SKM-1 treated with dmso at 0.1 percent for 144 hours (cell line): Measurements from ENCODE around the gene RGMA.

Experiments used
- DNase-seq: peaks from one replicate; lab custom pipeline; 2025; ENCODE audit not compliant: unreplicated experiment; lab: John Stamatoyannopoulos, UW

RGMA gene

DNA sequence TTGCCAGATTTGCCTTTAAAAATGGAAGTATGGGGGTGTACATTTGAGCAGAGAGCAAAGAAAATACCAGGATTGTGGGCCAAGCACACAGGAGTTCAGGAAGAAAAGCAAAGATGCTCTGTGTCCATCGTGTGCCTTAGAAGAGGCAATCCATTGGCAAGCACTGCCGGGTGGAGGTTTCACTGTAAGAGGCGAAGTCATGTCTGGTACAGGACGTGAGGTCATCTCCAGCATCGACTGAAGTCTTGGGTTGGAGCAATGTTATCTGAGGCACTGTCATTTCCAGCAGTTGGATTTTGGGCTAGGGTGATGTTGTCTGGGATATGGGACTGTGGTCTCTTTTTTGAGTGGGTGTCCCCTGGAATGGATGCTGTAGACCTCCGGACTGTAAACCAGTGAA is 4.8 kb upstream of the RGMA start:
- DNase-seq: no peak

GRCh38 chr15:93091465-93091864 is 2.5 kb upstream of the RGMA start:
- no peak for DNase-seq

- no peak for DNase-seq
Observed at GRCh38 chr15:93089727-93090305, 805 bp upstream of the RGMA start.

DNA sequence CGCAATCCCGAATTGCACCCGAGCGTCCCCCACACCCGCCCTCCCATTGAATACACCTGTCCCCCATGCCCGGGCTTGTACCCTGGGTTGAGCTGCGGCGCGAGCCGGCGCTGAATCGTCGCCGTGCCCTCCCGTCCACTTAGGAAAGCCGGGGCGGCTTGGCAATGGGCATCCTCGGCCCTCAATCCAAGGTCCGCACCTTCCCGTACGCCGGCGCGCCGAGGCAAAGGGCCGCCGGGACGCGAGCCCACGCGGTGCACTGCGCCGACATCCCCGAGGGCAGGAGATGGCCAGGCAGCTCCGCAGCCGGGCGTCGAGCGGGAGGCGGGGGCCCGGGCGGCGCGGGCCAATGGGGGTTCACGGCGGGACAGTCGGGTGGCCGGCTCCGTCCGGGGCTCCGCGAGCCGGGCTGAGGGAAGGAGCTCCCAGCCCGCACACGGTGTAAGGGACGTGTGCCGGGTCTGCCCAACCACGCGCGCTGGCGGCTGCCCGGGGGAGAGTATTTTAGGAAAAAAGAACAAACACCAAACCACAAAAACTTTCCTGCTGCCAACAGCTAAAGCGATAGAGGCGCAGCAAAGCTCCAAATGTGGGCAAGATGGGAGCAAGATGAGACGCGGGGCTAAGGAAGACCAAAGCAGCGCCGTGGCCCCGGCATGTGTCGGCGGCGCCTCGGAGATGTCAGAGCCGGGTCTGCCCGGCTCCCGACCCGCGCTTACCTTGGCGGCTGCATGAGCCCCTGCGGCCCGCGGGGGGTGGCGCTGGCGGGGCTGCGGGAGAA is 621 bp downstream of the RGMA start:
- DNase-seq: no peak

GRCh38 chr15:93087825-93088199 is 1.2 kb downstream of the RGMA start:
- DNase-seq: peak; percentile 71

DNA sequence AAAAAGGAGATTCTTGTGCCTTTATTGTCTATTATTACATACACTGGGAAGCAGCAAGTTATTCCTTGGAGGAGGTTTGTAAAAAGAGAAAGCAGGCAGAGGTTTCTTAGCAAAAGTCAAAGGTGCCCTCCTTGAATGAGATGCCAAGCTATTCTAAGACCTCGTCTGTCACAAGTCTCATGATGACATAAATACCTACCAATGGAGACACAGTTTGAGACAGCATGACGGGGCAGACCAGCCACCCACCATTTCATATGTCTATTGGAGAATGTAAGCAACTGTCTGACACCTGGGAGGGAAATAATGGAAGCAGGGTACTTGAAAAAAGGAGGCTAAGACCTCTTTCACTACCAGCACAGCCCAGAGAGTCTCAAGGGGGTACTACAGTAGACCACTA is 2.2 kb downstream of the RGMA start:
- no peak for DNase-seq

DNA sequence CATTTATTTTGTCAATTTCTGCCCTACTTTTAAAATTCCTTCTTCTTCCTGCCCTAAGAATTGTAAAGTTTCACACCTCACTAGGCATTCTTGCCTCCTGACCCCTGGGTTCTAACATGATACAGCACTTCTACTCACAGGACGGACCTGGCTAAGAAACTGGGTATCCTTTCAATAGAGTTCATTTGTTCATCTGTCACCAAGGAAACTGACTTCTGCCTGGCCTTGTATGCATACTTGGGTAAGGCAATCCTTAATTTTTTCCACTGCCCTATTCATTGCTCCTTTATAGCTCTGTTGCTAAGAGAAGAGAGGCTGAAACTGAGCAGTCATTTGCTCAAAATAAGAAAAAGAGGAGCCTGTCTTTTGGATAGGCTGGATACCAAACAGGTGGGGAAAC is 3.3 kb downstream of the RGMA start:
- DNase-seq: no peak

DNA sequence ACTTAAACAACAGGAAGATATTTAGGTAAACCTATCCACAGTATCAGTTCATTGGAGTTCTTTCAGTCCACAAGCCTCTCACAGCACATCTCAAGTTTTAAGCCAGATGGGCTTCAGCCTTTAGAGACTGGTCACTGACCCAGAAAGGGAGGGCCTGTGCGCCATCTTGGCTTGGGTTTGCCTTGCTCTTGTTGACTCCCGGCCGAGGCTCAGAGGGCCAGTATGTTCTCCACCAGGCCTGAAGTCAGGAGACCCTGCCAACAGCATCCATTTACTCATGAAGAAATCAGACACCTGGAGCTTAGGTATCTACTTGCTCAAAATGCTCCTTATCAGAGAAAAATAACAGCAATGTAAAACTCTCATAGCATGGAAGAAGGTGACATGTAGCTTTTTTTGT is 6.2 kb downstream of the RGMA start:
- no peak for DNase-seq

DNA sequence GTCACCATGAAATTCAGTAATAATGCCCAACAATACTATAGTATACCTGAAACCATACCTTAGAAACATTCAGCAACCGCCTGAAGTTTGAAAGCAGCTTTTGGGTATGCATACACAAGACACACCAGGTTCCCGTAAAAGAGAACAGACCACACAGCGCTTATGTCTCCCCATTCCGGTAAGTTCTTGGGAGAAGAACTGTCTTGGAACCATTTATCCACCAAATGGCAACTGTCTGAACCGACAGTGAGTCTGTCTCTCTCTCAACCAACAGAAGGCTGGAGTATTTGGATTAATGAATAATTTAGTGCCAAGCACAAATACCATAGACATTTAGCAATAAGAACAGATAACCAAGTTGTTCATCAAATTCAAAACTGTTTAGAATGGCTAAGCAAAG is 7.6 kb downstream of the RGMA start:
- DNase-seq: no peak

- no peak for DNase-seq
Observed at GRCh38 chr15:93080451-93080850, 8.6 kb downstream of the RGMA start.

GRCh38 chr15:93076875-93077274 is 12.1 kb downstream of the RGMA start:
- no peak for DNase-seq

GRCh38 chr15:93076217-93076616 is 12.8 kb downstream of the RGMA start:
- no peak for DNase-seq

GRCh38 chr15:93074599-93074998 is 14.4 kb downstream of the RGMA start:
- DNase-seq: no peak

GRCh38 chr15:93073465-93073952 is 15.5 kb downstream of the RGMA start:
- DNase-seq: no peak

DNA sequence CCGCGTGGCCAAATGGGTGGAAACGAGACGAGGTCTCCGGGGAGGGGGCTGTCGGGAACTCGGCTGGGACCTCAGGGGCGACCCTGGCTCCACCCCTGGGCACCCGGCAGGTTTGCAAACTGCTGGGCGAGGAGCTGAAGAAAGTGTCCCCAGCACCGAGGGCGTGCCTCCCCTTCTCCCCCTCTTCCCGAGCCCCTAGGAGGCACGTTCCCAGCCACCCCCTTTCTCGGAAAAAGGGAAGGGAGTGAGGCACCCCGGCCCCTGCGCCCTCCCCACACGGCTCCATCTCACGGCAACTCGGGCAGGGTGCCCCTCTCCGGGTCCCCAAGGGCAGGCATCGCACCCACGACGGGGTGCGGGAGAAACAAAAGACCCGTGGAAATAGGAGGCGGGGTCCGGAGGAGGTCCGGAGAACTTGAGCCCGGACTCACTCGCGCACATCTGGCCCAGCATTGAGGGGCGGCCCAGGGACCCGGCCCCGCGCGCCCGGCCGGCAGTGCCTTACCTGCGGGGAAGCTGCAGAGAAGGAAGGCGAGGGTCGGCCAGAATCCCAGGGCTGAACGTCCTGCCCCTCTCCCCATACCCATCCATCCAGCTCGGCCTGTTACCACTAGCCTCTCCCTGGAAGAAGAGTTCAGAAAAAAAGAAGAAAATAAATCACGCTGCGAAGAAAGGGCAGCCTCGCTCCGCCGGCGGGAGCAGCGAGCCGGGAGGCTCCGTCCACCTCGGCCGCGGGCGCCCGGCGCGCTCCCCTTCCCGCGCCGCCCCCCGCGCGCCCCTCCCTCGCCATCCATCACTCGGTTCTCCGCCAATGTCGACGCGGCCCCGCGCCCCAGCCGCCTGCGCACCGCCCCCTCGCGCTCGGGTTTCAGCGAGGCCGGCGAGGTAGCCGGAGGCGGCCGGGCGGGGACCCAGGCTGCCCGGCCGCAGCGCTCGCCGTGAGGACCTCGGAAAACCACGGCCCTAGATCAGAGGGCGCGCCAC is 16.3 kb downstream of the RGMA start:
- no peak for DNase-seq

GRCh38 chr15:93072011-93072410 is 17.0 kb downstream of the RGMA start:
- no peak for DNase-seq

GRCh38 chr15:93071469-93071936 is 17.5 kb downstream of the RGMA start:
- DNase-seq: no peak

DNA sequence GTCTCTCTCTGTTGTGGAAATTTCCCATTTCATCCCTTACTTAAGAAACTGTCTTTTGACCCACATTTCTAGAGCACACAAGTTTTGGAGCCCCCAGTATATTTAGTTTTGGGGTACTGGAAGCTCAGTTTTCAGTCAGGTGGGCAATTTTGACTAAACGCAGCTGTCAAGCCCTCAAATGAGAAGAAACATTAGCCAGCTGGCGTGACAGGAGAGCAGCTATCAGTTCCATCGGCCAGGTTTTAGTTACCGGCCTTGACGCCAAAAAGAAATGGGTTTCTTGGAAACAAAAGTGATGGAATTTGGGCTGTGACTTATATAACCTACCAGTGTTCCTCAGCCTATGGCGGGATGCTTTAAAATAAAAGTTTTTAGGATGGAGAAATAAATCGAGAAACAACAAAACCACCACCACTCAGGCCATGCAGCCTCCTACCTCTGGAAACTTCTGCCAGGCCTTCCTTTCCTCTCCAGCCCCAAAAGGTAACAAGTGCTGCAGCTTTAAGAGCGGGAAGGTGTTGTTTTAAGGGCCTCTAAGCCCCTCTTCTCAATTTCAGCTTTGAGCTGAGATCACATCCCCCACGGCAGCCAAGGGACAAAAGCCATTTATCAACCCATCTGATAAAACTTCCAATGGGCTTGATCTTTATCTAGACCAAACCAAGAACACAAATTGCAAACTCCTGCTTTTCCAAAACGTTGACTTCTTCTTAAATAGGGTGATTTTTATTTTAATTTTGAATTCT is 18.3 kb downstream of the RGMA start:
- no peak for DNase-seq

GRCh38 chr15:93070132-93070531 is 18.9 kb downstream of the RGMA start:
- DNase-seq: no peak

GRCh38 chr15:93068581-93069199 is 20.3 kb downstream of the RGMA start:
- no peak for DNase-seq
